ENCODE results near the gene GUCA2B.

DNA sequence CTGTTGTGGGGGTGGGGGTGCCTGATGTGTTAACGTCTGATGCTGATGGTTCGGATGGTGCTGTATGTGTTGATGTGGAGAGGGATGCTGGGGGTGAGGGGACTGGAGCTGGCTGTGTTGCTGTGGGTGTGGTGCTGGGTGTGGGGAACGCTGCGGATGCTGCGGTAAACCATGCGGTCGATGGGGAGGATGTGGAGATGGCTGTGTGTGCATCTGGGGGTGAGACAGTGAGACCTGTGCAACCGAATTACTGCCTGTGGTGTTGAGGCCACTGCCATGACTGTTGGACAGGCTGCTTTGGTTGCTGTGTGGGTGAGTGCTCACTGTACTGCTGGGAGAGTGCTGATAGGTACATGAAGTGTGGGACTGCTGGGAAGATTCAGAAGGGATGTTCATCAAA, 38.1 kb downstream of the GUCA2B start:
- TF ChIP-seq, protein P1, sequence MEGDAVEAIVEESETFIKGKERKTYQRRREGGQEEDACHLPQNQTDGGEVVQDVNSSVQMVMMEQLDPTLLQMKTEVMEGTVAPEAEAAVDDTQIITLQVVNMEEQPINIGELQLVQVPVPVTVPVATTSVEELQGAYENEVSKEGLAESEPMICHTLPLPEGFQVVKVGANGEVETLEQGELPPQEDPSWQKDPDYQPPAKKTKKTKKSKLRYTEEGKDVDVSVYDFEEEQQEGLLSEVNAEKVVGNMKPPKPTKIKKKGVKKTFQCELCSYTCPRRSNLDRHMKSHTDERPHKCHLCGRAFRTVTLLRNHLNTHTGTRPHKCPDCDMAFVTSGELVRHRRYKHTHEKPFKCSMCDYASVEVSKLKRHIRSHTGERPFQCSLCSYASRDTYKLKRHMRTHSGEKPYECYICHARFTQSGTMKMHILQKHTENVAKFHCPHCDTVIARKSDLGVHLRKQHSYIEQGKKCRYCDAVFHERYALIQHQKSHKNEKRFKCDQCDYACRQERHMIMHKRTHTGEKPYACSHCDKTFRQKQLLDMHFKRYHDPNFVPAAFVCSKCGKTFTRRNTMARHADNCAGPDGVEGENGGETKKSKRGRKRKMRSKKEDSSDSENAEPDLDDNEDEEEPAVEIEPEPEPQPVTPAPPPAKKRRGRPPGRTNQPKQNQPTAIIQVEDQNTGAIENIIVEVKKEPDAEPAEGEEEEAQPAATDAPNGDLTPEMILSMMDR (conservative IDR thresholded peaks at IDR 0.05 in 1 of 2, IDR thresholded peaks at IDR 0.05 in 1 of 2; ENCODE audit: extremely low read depth in 1 of 2, insufficient read depth in 1 of 2, low read depth in 1 of 2, low read length in 2 of 2): no peak
- TF ChIP-seq EZH2 (IDR thresholded peaks at IDR 0.05; ENCODE audit: borderline replicate concordance, low read length): no peak
